Hepatocyte (in vitro differentiated cells): ENCODE data around the gene CTNNA2.

Experiments used
- EZH2 ChIP-seq: fragments of 200-600 bp; sonication (generic); IDR thresholded peaks from 2 replicates; pipeline ENCODE4 v1.6.1; 2016; ENCODE audit warnings: antibody characterized with exemption, mild to moderate bottlenecking, borderline replicate concordance
- EZH2phosphoT487 ChIP-seq: fragments of 200-600 bp; sonication (generic); IDR thresholded peaks from one replicate; pipeline ENCODE4 v1.6.1; 2018; ENCODE audit warnings: antibody characterized with exemption, mild to moderate bottlenecking, low read depth, moderate library complexity; ENCODE audit not compliant: unreplicated experiment, severe bottlenecking
- TF ChIP-seq, protein P1 (sequence below): fragments of 200-600 bp; sonication (generic); IDR thresholded peaks from 2 replicates; pipeline ENCODE4 v1.5.1; 2016; ENCODE audit warnings: antibody characterized with exemption, mild to moderate bottlenecking; ENCODE audit not compliant: poor library complexity

DNA sequence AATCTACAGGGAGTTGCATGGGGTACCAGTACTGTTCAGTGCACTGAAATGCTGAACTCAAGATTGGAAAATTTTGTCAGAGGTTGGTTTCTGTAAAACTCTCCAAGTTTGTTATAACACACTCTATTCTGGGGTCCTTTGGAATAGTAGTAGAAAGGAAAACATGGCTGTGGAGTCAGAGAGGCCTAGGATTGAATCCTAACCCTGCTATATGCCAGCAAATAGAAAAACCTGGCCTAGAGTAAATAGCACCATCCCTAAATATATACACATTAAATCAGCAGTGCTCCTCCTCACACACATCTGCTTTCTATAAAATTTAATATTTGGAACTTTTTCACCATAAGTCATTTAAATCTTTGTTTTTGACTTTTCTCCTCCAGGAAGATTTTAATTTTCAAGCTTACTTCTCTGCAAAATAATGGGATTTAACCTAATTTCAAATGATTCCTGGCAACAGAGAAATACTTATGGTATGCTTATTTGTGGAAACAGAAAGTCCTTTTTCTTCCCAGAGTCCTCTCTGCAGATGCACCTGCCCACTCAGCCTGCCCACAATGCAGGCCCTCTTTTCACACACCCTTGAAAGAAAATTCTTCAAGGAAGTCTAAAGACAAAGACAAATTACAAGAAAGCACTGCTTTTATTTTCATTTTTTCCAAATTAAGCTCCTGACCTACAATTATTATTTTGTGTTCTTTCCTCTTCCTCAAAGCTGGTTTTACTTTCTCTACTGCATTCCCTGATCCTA is 989.2 kb downstream of the CTNNA2 start:
- TF ChIP-seq, protein P1, sequence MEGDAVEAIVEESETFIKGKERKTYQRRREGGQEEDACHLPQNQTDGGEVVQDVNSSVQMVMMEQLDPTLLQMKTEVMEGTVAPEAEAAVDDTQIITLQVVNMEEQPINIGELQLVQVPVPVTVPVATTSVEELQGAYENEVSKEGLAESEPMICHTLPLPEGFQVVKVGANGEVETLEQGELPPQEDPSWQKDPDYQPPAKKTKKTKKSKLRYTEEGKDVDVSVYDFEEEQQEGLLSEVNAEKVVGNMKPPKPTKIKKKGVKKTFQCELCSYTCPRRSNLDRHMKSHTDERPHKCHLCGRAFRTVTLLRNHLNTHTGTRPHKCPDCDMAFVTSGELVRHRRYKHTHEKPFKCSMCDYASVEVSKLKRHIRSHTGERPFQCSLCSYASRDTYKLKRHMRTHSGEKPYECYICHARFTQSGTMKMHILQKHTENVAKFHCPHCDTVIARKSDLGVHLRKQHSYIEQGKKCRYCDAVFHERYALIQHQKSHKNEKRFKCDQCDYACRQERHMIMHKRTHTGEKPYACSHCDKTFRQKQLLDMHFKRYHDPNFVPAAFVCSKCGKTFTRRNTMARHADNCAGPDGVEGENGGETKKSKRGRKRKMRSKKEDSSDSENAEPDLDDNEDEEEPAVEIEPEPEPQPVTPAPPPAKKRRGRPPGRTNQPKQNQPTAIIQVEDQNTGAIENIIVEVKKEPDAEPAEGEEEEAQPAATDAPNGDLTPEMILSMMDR = no peak
- TF ChIP-seq EZH2phosphoT487 (no peak), EZH2 (no peak)
